Endodermal cell (in vitro differentiated cells): ENCODE data around the gene SLC19A1. TPM values are rescaled to one million over a fixed set of nuclear protein-coding genes. Genes with fewer than 3 reads are reported as not detected.
A peak's percentile ranks its signal among the peaks of the same experiment; 100 is the strongest.

Experiments used
- DNase-seq: peaks from one replicate; pipeline ENCODE4 v3.0.0-alpha.2; 2017
- H3K27ac ChIP-seq: 2 replicates; pipeline ENCODE4 v1.5.1; 2013; ENCODE audit warnings: mild to moderate bottlenecking, low read depth, low read length, moderate library complexity
- H3K27me3 ChIP-seq: 2 replicates; pipeline ENCODE4 v1.6.1; 2013; ENCODE audit warnings: mild to moderate bottlenecking, low read length, moderate library complexity; ENCODE audit not compliant: insufficient read depth, control insufficient read depth, poor library complexity, severe bottlenecking
- H3K36me3 ChIP-seq: 2 replicates; pipeline ENCODE4 v1.7.0; 2013; ENCODE audit warnings: mild to moderate bottlenecking, low read length, moderate library complexity; ENCODE audit not compliant: control insufficient read depth, insufficient read depth
- H3K4me1 ChIP-seq: one replicate; pipeline ENCODE4 v1.7.0; 2013; ENCODE audit warnings: low read length; ENCODE audit not compliant: control insufficient read depth, insufficient read depth
- H3K4me3 ChIP-seq: 2 replicates; pipeline ENCODE4 v1.5.1; 2013; ENCODE audit warnings: mild to moderate bottlenecking, low read length, moderate library complexity
- H3K9ac ChIP-seq: 2 replicates; pipeline ENCODE4 v1.6.1; 2013; ENCODE audit warnings: mild to moderate bottlenecking, low read length, moderate library complexity; ENCODE audit not compliant: poor library complexity, severe bottlenecking; ENCODE audit errors: extremely low read depth
- H3K9me3 ChIP-seq: 2 replicates; pipeline ENCODE4 v1.6.1; 2013; ENCODE audit warnings: mild to moderate bottlenecking, low read length, moderate library complexity; ENCODE audit not compliant: control insufficient read depth
- H3K27ac Mint-ChIP-seq: 2 replicates; pipeline ENCODE4 v1.8.0; 2020; ENCODE audit warnings: mixed read lengths
- H3K27me3 Mint-ChIP-seq: 2 replicates; pipeline ENCODE4 v1.8.0; 2021; ENCODE audit warnings: mild to moderate bottlenecking, mixed read lengths; ENCODE audit not compliant: insufficient read depth
- H3K36me3 Mint-ChIP-seq: 2 replicates; pipeline ENCODE4 v1.8.0; 2020; ENCODE audit warnings: low read depth, mixed read lengths
- H3K4me1 Mint-ChIP-seq: 2 replicates; pipeline ENCODE4 v1.8.0; 2020; ENCODE audit warnings: mixed read lengths
- H3K4me3 Mint-ChIP-seq: 2 replicates; pipeline ENCODE4 v1.8.0; 2020; ENCODE audit warnings: mild to moderate bottlenecking, moderate library complexity, mixed read lengths
- H3K9me3 Mint-ChIP-seq: 2 replicates; pipeline ENCODE4 v1.8.0; 2020; ENCODE audit warnings: mild to moderate bottlenecking, mixed read lengths
- WGBS, 2 experiments: methylation state at CpG; one replicate each; pipeline versions ENCODE4 v1.1.5 to v1.1.7; 2013; ENCODE audit warnings: missing lambda C conversion rate in 2 of 2, mixed read lengths in 1 of 2; ENCODE audit not compliant: insufficient coverage in 1 of 2, insufficient read length in 1 of 2; 5-methylcytosine and 5-hydroxymethylcytosine counted together
- total RNA-seq, 2 donors: library from RNA; stranded (reverse); fragmentation: NEBNext Ultra II Directional in 1 of 2; extraction: Animal tissue kit (Norgen Biotek cat#: 25700) in 1 of 2; gene quantifications; 2 replicates in 1 of 2; 3 replicates in 1 of 2; pipeline ENCODE4 v1.2.1, GENCODE V29; 2021
- TF ChIP-seq, protein P1 (sequence below): fragments of 200-600 bp; sonication (generic); conservative IDR thresholded peaks from 2 replicates; pipeline ENCODE4 v1.5.0; 2021; ENCODE audit warnings: antibody characterized with exemption, mild to moderate bottlenecking

SLC19A1 gene
- total RNA-seq, 2 donors from 2014 or later: 28.8 to 29.4 TPM

DNA sequence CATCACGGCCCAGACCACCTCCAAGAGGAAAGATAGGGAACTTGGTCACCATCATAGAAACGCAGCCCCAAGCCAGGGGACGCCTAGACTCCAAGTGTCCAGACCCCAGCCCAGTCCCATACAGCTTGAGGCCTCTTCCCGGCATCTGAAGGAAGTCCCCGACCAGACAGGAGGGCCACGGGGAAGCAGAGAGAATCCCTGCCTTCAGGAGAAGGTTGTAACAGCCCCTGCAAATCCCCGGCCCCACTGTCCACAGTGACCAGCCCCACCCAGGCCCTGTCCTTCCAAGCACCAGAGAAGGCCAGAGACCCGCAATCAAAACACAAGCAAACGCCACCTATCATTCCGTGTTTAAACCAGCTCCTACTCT lies 1.7 kb downstream of the SLC19A1 start:
- 90 to 94% methylated on average over 9 to 10 of the region's 10 CpGs for WGBS, 2 experiments
- TF ChIP-seq, protein P1, sequence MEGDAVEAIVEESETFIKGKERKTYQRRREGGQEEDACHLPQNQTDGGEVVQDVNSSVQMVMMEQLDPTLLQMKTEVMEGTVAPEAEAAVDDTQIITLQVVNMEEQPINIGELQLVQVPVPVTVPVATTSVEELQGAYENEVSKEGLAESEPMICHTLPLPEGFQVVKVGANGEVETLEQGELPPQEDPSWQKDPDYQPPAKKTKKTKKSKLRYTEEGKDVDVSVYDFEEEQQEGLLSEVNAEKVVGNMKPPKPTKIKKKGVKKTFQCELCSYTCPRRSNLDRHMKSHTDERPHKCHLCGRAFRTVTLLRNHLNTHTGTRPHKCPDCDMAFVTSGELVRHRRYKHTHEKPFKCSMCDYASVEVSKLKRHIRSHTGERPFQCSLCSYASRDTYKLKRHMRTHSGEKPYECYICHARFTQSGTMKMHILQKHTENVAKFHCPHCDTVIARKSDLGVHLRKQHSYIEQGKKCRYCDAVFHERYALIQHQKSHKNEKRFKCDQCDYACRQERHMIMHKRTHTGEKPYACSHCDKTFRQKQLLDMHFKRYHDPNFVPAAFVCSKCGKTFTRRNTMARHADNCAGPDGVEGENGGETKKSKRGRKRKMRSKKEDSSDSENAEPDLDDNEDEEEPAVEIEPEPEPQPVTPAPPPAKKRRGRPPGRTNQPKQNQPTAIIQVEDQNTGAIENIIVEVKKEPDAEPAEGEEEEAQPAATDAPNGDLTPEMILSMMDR: no peak
- Mint-ChIP-seq H3K9me3 (no peaks in the 10 kb centered on the region), H3K4me3 (peak overlapping the region; percentile 61), H3K4me1 (peaks cover 5% of the 10 kb centered on the region), H3K36me3 (peaks cover 5% of the 10 kb centered on the region), H3K27ac (no peak overlapping the region), H3K27me3 (no peaks in the 10 kb centered on the region)
- Histone ChIP-seq H3K27me3 (no peaks in the 10 kb centered on the region), H3K27ac (no peak overlapping the region), H3K4me1 (peaks cover 15% of the 10 kb centered on the region), H3K36me3 (no peaks in the 10 kb centered on the region), H3K4me3 (no peak overlapping the region), H3K9ac (no peak overlapping the region), H3K9me3 (no peaks in the 10 kb centered on the region)
- no peak for DNase-seq

DNA sequence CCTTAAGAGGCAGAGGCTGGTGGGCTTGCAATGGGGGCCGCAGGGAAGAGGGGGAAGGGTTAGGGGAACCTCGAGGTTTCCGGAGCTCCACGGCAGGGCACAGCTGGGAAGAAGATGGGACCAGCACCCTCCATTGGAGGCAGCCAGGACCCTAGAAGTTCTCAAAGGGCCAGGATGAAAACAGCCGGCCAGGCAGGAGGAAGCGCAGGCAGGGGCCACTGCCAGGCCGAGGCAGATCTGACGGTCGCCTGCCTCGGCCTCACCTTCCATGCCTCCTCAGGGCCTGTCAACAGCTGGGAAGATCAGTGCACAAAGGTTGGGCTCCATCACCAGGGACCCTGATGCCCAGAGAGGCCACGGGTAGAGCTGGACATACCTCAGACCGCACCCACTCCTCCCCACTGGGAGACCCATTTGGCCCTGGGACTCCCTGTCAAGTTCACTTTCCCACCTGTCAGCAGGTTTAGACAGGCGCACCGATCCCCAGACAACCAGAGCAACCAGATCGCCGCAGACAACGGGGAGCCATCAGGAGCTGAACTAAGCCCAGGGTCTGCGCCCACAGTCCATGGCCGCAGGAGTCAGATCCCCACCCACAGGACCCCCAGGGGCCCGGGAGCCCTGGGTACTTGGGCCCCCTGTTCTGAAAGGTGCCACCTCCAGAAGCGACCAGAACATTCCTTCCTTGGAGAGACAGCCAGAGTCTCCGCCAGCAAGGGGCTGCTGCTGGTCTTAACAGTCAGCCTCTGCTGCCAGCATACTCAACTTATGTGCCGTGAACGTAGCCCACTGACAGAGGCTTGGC lies 2.2 kb downstream of the SLC19A1 start:
- TF ChIP-seq, protein P1: no peak
- Mint-ChIP-seq H3K36me3 (peaks cover 5% of the 10 kb centered on the region), H3K4me1 (peaks cover 10% of the 10 kb centered on the region), H3K27ac (no peak overlapping the region), H3K4me3 (peak overlapping the region; percentile 61), H3K27me3 (no peaks in the 10 kb centered on the region), H3K9me3 (no peaks in the 10 kb centered on the region)
- Histone ChIP-seq H3K4me3 (no peak overlapping the region), H3K27me3 (no peaks in the 10 kb centered on the region), H3K27ac (no peak overlapping the region), H3K4me1 (peaks cover 19% of the 10 kb centered on the region), H3K9me3 (no peaks in the 10 kb centered on the region), H3K9ac (no peak overlapping the region), H3K36me3 (no peaks in the 10 kb centered on the region)
- DNase-seq: peak; percentile 41
- WGBS, 2 experiments: 95 to 97% methylated on average over 23 to 24 of the region's 24 CpGs

DNA sequence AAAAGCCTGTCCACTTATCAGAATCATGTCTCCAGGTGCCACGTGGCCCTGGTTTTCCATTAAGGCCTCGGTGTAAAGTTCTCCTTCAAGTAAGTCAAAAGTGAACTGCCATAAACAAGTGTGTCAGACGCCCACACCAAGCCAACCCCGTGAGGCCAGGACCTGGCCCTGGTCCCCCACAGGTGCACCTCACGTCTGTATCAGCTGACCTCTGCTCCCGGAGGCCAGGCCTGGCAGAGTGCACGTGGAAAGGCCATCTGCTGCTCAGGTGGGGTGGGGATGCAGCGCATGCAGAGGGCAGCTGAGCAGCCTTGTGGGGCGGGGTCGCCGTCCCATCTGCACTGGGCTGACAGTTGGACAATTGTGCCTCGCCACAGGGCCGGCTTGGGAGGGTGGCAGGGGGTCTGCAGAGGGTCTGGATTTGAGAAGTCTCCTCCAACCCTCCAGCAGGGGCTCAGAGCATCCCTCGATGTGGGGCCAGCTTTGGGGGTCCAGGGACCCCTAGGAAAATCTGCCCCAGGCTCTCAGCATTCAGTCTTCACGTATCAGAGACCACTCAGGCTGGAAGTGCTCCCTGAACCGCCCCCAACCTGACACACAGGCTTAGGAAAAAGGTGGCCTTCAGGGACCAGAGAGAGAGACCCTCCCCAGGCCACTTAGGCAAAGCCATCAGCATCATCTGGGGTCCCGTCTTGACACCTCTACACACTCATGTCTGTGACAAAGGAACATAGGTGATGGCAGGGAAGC lies 3.0 kb downstream of the SLC19A1 start:
- Histone ChIP-seq H3K4me1 (peaks cover 22% of the 10 kb centered on the region), H3K9me3 (no peaks in the 10 kb centered on the region), H3K36me3 (no peaks in the 10 kb centered on the region), H3K27me3 (no peaks in the 10 kb centered on the region), H3K9ac (no peak overlapping the region), H3K27ac (no peak overlapping the region), H3K4me3 (no peak overlapping the region)
- DNase-seq: peak; percentile 33
- peaks cover 5% of the 10 kb centered on the region for H3K36me3 Mint-ChIP-seq
- TF ChIP-seq, protein P1: no peak
- no peaks in the 10 kb centered on the region for H3K9me3 Mint-ChIP-seq
- no peak overlapping the region for H3K4me3 Mint-ChIP-seq
- no peak overlapping the region for H3K27ac Mint-ChIP-seq
- 94% methylated on average over 8 to 17 of the region's 17 CpGs for WGBS, 2 experiments
- H3K4me1 Mint-ChIP-seq: peaks cover 10% of the 10 kb centered on the region
- H3K27me3 Mint-ChIP-seq: no peaks in the 10 kb centered on the region
